Endometrial microvascular endothelial cells (primary cell): Measurements from ENCODE around the gene ZDHHC14. TPM values are rescaled to one million over a fixed set of nuclear protein-coding genes. Genes with fewer than 3 reads are reported as not detected.

Experiments used
- in situ Hi-C: cut with HindIII; loops from 2 replicates; pipeline ENCODE4 v1.10.0; 2017; ENCODE audit warnings: low sequenced_read_pairs, low pct_unique_long_range_greater_than_20kb; ENCODE audit errors: inconsistent ontology term
- total RNA-seq: library from RNA; depleted of rRNA; stranded (reverse); fragments of >200 nt; gene quantifications from one replicate; pipeline ENCODE4 v1.2.3, GENCODE V29; 2015; ENCODE audit errors: inconsistent ontology term

Gene ZDHHC14
- total RNA-seq, 1 donor from 2014 or later: 16.4 TPM

- in situ Hi-C loops: no loop called here
Observed at GRCh38 chr6:157721426-157721825, 340.4 kb downstream of the ZDHHC14 start.

- in situ Hi-C loops: no loop called here
Observed at GRCh38 chr6:157721830-157722229, 340.8 kb downstream of the ZDHHC14 start.

- in situ Hi-C loops: no loop called here
Observed at GRCh38 chr6:157723376-157723775, 342.4 kb downstream of the ZDHHC14 start.

- in situ Hi-C loops: no loop called here
Observed at GRCh38 chr6:157724138-157724820, 343.3 kb downstream of the ZDHHC14 start.

GRCh38 chr6:157724960-157725741 lies 344.2 kb downstream of the ZDHHC14 start:
- in situ Hi-C loops: no loop called here

GRCh38 chr6:157725836-157726235 lies 344.8 kb downstream of the ZDHHC14 start:
- in situ Hi-C loops: no loop called here

GRCh38 chr6:157726892-157727628 lies 346.1 kb downstream of the ZDHHC14 start:
- in situ Hi-C loops: no loop called here

Other genes starting within 250 kb of the ZDHHC14 start
- gene TMEM242, start 57.7 kb upstream of the ZDHHC14 start, total RNA-seq: 6.6 TPM